ENCODE measurements around the gene MYH9.
"Not testable (repeated sequence)": the region's sequence is repeated elsewhere in the genome, so short reads cannot be mapped to it uniquely, and the experiment has no call there.

MYH9 gene

GRCh38 chr22:36387959-36388726, at the start of gene MYH9:
Gene MYH9, minus strand, starts transcription at chr22:36387967. Its CDS starts 38,731 bp downstream, at chr22:36349236.
- DNase-seq, result peak; percentile 100

- DNase-seq, result no peak
These were observed 48.0 kb upstream of the MYH9 start for GRCh38 chr22:36435516-36436415.

- no peak for DNase-seq
These were observed 45.8 kb upstream of the MYH9 start for GRCh38 chr22:36433318-36434231.

- no peak for DNase-seq
These were observed 45.0 kb upstream of the MYH9 start for GRCh38 chr22:36432592-36433317.

- no peak for DNase-seq
These were observed 44.2 kb upstream of the MYH9 start for GRCh38 chr22:36431977-36432376.

DNA sequence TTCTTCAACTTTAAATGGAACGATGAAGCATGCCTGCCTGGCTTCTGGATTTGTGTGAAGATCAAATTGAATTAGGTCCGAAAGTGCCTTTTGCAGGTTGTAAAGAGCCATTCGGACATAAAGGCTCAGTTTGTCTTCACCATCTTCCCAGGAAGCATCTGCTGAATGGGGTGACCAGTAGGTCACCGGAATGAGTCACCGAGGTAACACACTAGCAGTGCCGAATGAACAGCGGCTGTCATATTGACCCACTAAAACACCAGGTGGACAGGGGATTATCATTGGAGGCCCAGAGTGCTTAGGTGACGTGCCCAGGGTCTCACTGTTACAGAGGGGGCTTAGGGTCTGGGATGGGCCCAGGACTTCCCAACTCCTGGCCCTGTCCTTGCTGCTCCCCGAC, 43.1 kb upstream of the MYH9 start:
- no peak for DNase-seq

DNA sequence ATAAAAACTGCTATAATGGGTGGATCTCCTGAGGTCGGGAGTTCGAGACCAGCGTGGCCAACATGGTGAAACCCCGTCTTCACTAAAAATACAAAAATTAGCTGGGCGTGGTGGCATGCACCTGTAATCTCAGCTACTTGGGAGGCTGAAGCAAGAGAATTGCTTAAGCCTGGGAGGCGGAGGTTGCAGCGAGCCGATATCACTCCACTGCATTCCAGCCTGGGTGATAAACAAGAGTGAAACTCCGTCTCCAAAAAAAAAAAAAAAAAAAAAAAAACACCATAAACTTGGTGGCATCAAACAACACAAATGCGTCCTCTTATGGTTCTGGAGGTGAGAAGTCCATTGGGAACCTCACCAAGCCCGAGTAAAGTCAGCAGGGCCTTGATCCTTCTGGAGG, 40.2 kb upstream of the MYH9 start:
- DNase-seq, result not testable (repeated sequence)

- no peak for DNase-seq
These were observed 38.3 kb upstream of the MYH9 start for GRCh38 chr22:36425977-36426523.

GRCh38 chr22:36424901-36425579, 37.3 kb upstream of the MYH9 start:
- no peak for DNase-seq

DNA sequence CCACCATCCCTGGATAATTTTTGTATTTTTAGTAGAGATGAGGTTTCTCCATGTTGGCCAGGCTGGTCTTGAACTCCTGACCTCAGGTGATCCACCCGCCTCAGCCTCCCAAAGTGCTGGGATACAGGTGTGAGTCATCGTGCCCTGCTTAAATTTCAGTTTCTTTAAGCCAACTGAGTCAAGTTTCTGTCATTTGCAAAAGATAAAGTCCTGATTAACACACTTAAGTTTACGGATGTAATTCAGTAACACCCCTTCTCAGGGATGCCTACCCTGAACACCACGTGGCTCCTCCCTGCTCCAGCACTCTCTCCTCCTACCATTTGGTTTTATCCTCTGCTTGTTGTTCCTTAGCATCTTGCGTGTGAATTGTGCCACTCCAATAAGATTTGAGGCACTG, 36.7 kb upstream of the MYH9 start:
- DNase-seq, result not testable (repeated sequence)

DNA sequence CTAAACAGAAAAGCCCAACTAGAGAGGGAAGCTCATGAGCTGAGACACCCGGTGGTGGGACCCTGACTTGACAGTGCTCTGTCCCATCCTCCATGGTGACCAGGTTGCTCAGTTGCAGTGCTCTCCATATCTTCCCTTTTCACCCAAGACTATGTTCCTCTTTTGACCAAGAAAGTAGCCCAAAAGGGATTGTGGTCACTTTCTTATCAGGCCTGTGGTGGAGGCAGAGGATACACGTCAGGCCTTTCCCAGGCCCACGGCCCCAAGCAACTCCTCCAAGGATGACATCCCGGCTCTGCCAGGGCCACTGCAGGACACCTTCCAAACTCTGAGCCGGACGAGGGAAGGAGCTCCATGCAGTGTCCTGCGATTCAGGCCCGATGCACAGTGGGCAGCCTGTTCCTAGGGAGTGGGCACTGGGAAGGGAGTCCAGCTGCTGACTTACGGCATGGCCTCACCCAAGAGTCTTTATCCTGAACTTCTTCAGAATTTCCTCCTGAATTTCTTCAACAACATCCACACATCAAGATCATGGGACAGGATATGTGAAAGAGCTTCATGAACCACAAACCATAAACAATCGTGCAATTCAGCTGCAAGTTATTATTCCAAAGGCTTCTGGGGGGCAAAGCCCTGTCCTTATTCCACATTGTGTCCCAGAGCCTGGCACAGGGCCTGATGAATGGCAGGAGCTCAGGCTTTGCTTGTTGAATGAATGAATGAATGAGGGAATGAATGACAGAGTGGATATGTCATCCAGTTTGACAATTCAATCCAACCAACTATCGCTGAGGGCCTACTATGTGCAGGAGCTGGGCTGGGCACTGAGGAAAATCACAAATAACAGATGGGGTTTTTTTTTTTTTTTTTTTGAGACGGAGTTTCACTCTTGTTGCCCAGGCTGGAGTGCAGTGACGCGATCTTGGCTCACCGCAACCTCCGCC, 36.0 kb upstream of the MYH9 start:
- DNase-seq, result no peak

DNA sequence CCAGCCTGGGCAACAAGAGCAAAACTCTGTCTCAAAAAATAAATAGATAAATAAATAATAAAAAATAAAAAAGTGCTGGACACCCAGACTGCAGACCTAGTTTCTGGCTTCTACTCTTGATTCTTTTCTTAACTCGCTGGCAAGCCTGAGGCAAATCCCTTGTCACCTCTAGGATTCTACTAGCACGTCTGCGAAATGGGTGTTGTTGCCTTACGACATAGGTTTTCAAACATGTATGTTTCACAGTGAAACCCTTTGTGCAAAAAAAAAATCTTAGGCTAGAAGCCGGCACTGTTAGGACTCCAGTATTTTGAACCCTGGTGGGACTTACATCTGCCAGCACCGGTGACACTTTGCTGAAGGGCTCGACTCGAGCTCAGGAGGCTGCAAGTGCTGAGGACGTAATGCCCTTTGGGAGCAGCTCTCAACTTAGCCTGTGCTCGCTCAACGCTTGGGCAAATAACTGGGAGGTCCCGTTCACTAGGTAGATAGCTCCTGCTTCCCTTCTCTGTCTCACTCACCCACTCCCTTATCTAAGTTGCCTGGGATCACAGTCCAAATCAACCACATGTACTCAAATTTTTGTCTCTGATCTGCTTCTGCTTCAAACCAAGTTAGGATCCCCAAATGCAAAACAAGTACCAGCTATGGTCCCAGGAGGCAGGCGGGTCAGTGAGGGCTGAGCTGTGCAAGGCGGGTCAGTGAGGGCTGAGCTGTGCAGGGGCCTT, 34.7 kb upstream of the MYH9 start:
- no peak for DNase-seq

DNA sequence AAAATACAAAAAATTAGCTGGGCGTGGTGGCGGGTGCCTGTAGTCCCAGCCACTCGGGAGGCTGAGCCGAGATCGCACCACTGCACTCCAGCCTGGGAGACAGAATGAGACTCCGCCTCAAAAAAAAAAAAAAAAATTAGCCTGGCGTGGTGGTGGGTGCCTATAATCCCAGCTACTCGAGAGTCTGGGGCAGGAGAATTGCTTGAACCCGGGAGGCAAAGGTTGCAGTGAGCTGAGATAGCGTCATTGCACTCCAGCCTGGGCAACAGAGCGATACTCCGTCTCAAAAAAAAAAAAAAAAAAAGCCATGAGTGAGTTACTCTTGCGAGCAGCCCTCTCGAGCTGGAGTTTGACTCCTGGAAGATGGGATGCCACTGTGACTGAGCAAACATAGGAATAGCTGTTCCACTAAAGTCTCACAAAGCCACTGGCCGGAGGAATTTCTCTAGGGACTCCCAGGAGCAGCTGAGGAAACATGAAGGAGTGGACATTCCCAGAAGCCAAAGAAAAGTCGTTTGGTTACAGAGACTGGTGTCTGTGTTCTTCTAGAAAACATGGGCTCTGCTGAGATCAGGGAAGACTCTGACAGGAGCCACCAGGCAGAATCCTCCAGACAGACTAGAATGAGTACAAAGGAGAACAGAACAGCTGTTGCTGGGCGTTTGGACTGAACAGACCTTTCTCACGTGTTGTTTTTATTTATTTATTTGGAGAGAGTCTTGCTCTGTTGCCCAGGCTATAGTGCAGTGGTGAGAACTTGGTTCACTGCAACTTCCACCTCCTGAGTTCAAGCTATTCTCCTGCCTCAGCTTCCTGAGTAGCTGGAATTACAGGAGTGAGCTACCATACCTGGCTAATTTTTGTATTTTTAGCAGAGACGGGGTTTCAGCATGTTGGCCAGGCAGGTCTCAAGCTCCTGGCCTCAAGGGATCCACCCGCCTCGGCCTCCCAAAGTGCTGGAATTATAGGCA, 32.4 kb upstream of the MYH9 start:
- no peak for DNase-seq

DNA sequence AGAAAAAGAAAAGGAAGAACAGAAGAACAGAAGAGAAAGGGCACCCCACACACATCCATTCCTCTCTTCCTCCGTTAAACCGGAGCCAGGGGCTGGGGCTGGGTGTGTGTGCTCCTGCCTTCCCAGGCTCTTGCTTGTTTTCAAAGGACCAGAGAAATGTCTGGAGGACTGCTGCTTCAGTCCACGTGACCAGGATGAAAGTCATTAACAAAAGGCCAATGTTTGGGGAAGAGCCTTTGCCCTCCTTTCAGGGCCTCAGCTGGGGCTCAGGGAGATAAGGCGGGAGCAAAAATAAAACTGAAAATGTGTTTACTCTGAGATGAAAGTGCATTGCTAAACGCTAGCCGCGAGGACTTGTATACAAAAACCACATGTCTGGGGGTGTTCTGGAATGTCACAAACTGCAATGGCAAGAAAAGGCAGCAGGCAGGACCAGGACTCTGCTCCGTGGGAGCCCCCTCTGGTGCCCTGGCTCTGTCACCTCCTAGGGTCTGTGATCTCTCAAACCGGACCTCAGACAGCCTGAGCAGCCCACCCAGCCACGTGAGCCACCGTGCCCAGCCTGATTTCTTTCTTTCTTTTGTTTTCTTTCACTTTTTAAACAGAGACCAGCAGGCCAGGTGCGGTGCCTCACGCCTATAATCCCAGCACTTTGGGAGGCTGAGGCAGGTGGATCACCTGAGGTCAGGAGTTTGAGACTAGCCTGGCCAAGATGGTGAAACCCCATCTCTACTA, 31.6 kb upstream of the MYH9 start:
- peak; percentile 43 for DNase-seq

DNA sequence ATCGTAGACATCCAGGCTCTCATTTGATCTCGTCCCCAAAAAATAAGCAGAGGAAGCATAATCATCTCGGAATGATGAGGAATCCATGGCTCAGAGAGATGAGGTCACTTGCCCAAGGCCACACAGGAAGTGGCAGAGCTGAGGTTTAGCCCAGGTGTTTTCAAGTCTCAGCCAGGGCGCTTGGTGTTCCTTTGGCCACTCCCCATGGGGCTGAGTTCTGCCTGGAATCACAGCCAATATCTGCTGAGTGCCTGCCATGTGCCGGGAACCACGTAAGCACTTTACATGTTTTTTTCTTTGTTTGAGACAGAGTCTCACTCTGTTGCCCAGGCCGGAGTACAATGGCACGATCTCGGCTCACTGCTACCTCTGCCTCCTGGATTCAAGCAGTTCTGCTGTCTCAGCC, 29.5 kb upstream of the MYH9 start:
- DNase-seq, result no peak

DNA sequence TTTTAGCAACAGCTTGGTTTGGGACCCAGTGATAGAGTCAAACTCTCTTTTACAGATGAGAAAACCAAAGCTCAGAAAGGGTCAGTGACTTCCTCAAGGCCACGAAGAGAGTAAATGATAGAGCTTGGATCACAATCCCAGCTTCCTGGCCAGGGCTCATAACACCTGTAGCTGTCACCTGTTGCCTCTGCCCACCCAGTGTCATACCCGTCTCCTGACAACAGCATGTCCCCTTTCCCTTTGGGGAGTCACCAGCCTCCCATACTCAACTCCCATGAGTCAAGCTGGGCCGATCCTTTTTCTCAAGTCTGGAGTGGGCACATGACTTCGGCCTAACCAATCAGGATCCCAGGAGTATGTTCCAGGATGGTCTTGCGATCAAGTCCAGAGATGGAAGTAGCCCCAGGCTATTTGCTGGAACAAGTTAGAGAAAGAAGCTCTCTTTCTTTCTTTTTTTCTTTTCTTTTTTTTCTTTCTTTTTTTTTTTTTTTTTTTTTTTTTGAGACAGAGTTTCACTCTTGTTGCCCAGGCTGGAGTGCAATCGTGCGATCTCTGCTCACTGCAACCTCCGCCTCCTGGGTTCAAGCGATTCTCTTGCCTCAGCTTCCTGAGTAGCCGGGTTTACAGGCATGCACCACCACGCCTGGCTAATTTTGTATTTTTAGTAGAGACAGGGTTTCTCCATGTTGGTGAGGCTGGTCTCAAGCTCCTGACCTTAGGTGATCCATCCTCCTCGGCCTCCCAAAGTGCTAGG, 27.8 kb upstream of the MYH9 start:
- no peak for DNase-seq

Measured in left hindlimb (tissue), 1 donor.